Activated naive CD8-positive, alpha-beta T cell (primary cell): Measurements from ENCODE around the gene RFC1.

Experiments
- H3K27ac Mint-ChIP-seq: one replicate; pipeline ENCODE4 v1.8.0; 2021; ENCODE audit warnings: mixed read lengths
- H3K27me3 Mint-ChIP-seq: one replicate; pipeline ENCODE4 v1.8.0; 2021; ENCODE audit warnings: mixed read lengths
- H3K36me3 Mint-ChIP-seq: one replicate; pipeline ENCODE4 v1.8.0; 2021; ENCODE audit warnings: mixed read lengths
- H3K4me1 Mint-ChIP-seq: one replicate; pipeline ENCODE4 v1.8.0; 2021; ENCODE audit warnings: low read depth, mixed read lengths
- H3K4me3 Mint-ChIP-seq: one replicate; pipeline ENCODE4 v1.8.0; 2021; ENCODE audit warnings: mild to moderate bottlenecking, mixed read lengths
- H3K9me3 Mint-ChIP-seq: one replicate; pipeline ENCODE4 v1.8.0; 2021; ENCODE audit warnings: low read depth, mixed read lengths

The RFC1 gene

DNA sequence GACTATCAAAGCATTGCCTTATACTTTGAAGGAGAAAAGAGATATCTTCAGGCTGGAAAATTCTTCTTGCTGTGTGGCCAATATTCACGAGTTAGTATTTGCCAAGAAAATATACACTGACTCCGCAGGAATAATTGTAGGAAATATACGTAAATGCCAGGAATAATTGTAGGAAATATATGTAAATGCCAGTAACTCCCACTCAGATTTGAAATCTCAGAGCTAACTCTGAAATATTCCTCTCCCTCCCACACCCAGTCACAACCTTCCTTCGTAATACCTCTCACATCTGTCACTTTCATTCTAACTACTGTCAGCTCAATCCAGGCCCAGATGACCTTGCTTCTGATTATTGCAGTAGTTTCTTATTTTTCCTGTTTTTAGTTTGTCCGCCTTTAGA is 110.3 kb downstream of the RFC1 start:
- H3K36me3 Mint-ChIP-seq, result peaks cover 9% of the 10 kb centered on the region
- no peaks in the 10 kb centered on the region for H3K9me3 Mint-ChIP-seq
- no peak overlapping the region for H3K4me3 Mint-ChIP-seq
- H3K27me3 Mint-ChIP-seq, result no peaks in the 10 kb centered on the region
- H3K27ac Mint-ChIP-seq, result no peak overlapping the region
- H3K4me1 Mint-ChIP-seq, result no peaks in the 10 kb centered on the region

DNA sequence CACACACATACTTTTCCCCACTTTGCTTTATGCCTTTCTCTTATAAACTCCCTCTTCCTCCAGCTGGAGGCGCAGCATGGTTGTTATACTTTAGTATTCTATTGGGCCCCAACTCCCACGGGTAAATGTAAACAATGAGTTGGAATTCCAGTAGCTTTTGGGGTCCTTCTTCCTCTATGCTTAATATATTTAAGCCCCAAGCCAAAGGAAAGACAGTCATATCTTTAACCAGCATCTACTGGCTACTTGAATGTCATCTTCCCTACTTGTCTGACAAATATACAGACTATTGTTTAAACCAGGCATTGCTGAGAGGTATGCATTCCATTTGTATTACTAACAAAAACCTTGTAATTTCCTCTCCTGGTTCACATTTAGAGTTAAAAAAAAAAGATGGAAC is 110.9 kb downstream of the RFC1 start:
- H3K27ac Mint-ChIP-seq, result no peak overlapping the region
- no peak overlapping the region for H3K4me3 Mint-ChIP-seq
- no peaks in the 10 kb centered on the region for H3K9me3 Mint-ChIP-seq
- H3K4me1 Mint-ChIP-seq, result no peaks in the 10 kb centered on the region
- peaks cover 9% of the 10 kb centered on the region for H3K36me3 Mint-ChIP-seq
- no peaks in the 10 kb centered on the region for H3K27me3 Mint-ChIP-seq

GRCh38 chr4:39243462-39243861 is 122.7 kb downstream of the RFC1 start:
- no peaks in the 10 kb centered on the region for H3K9me3 Mint-ChIP-seq
- no peak overlapping the region for H3K27ac Mint-ChIP-seq
- H3K27me3 Mint-ChIP-seq, result no peaks in the 10 kb centered on the region
- H3K4me3 Mint-ChIP-seq, result no peak overlapping the region
- H3K4me1 Mint-ChIP-seq, result no peaks in the 10 kb centered on the region
- peaks cover 12% of the 10 kb centered on the region for H3K36me3 Mint-ChIP-seq
